IPS-11a (cell line): Measurements from ENCODE around the gene TJP2.

Source experiments
- H3K4me3 ChIP-seq: one replicate; pipeline ENCODE4 v1.5.1; 2013; ENCODE audit warnings: low read depth, low read length, control low read depth

The TJP2 gene

GRCh38 chr9:69190086-69190862 lies 16.2 kb downstream of the TJP2 start:
- H3K4me3 ChIP-seq: no peak overlapping the region

- no peak overlapping the region for H3K4me3 ChIP-seq
Measured at GRCh38 chr9:69190863-69191181, 16.7 kb downstream of the TJP2 start.

GRCh38 chr9:69191231-69191630 lies 17.2 kb downstream of the TJP2 start:
- no peak overlapping the region for H3K4me3 ChIP-seq

- H3K4me3 ChIP-seq: no peak overlapping the region
Measured at GRCh38 chr9:69192214-69192613, 18.1 kb downstream of the TJP2 start.

- no peak overlapping the region for H3K4me3 ChIP-seq
Measured at GRCh38 chr9:69193685-69194032, 19.6 kb downstream of the TJP2 start.

GRCh38 chr9:69194702-69195418 lies 20.8 kb downstream of the TJP2 start:
- no peak overlapping the region for H3K4me3 ChIP-seq

GRCh38 chr9:69195668-69196067 lies 21.6 kb downstream of the TJP2 start:
- H3K4me3 ChIP-seq: no peak overlapping the region

- no peak overlapping the region for H3K4me3 ChIP-seq
Measured at GRCh38 chr9:69197687-69198086, 23.6 kb downstream of the TJP2 start.

- no peak overlapping the region for H3K4me3 ChIP-seq
Measured at GRCh38 chr9:69198521-69199220, 24.6 kb downstream of the TJP2 start.

- H3K4me3 ChIP-seq: no peak overlapping the region
Measured at GRCh38 chr9:69199769-69200470, 25.8 kb downstream of the TJP2 start.

GRCh38 chr9:69202556-69202955 lies 28.5 kb downstream of the TJP2 start:
- no peak overlapping the region for H3K4me3 ChIP-seq

GRCh38 chr9:69204326-69204725 lies 30.2 kb downstream of the TJP2 start:
- no peak overlapping the region for H3K4me3 ChIP-seq

- no peak overlapping the region for H3K4me3 ChIP-seq
Measured at GRCh38 chr9:69204849-69205248, 30.8 kb downstream of the TJP2 start.

GRCh38 chr9:69206047-69206446 lies 32.0 kb downstream of the TJP2 start:
- no peak overlapping the region for H3K4me3 ChIP-seq

- no peak overlapping the region for H3K4me3 ChIP-seq
Measured at GRCh38 chr9:69207503-69207902, 33.4 kb downstream of the TJP2 start.

GRCh38 chr9:69211424-69212036 lies 37.5 kb downstream of the TJP2 start:
- H3K4me3 ChIP-seq: no peak overlapping the region

GRCh38 chr9:69213647-69214046 lies 39.6 kb downstream of the TJP2 start:
- no peak overlapping the region for H3K4me3 ChIP-seq

GRCh38 chr9:69214939-69215338 lies 40.9 kb downstream of the TJP2 start:
- H3K4me3 ChIP-seq: no peak overlapping the region

- no peak overlapping the region for H3K4me3 ChIP-seq
Measured at GRCh38 chr9:69215774-69216485, 41.9 kb downstream of the TJP2 start.

- no peak overlapping the region for H3K4me3 ChIP-seq
Measured at GRCh38 chr9:69218166-69218565, 44.1 kb downstream of the TJP2 start.
